GM23248 (cell line): ENCODE measurements around the gene PRMT2. TPM values are rescaled to one million over a fixed set of nuclear protein-coding genes. Genes with fewer than 3 reads are reported as not detected.

Experiments used
- DNase-seq: peaks from one replicate; pipeline ENCODE4 v3.0.0-alpha.2; 2015
- H2AFZ ChIP-seq: fragments of 200-600 bp; sonication (generic); 2 replicates; pipeline ENCODE4 v1.6.1; 2016; ENCODE audit warnings: antibody characterized with exemption
- H3F3A ChIP-seq: fragments of 200-600 bp; sonication (generic); 2 replicates; pipeline ENCODE4 v1.6.1; 2016; ENCODE audit warnings: mild to moderate bottlenecking, antibody characterized with exemption, mixed run types; ENCODE audit not compliant: insufficient read depth
- H3K27ac ChIP-seq: fragments of 200-600 bp; sonication (generic); 2 replicates; pipeline ENCODE4 v1.5.1; 2016; ENCODE audit warnings: mild to moderate bottlenecking
- H3K27me3 ChIP-seq: fragments of 200-600 bp; sonication (generic); replicated peaks from 2 replicates; pipeline ENCODE4 v1.6.1; 2016; ENCODE audit warnings: mild to moderate bottlenecking; ENCODE audit not compliant: insufficient read depth
- H3K36me3 ChIP-seq: fragments of 200-600 bp; sonication (generic); 2 replicates; pipeline ENCODE4 v1.6.1; 2016; ENCODE audit warnings: low read depth, mild to moderate bottlenecking
- H3K4me1 ChIP-seq: fragments of 200-600 bp; sonication (generic); 2 replicates; pipeline ENCODE4 v1.6.1; 2016; ENCODE audit warnings: mild to moderate bottlenecking; ENCODE audit not compliant: insufficient read depth
- H3K4me2 ChIP-seq: fragments of 200-600 bp; sonication (generic); one replicate; pipeline ENCODE4 v1.6.1; 2016; ENCODE audit warnings: mild to moderate bottlenecking; ENCODE audit not compliant: unreplicated experiment
- H3K4me3 ChIP-seq: fragments of 200-600 bp; sonication (generic); 2 replicates; pipeline ENCODE4 v1.5.1; 2016; ENCODE audit warnings: mild to moderate bottlenecking
- H3K79me2 ChIP-seq: fragments of 200-600 bp; sonication (generic); 2 replicates; pipeline ENCODE4 v1.6.1; 2016; ENCODE audit warnings: mild to moderate bottlenecking; ENCODE audit not compliant: insufficient read depth
- H3K9ac ChIP-seq: fragments of 200-600 bp; sonication (generic); 2 replicates; pipeline ENCODE4 v1.6.1; 2016; ENCODE audit warnings: mild to moderate bottlenecking
- H3K9me2 ChIP-seq: fragments of 200-600 bp; sonication (generic); 2 replicates; pipeline ENCODE4 v1.6.1; 2016; ENCODE audit warnings: mixed run types, mild to moderate bottlenecking, moderate library complexity; ENCODE audit not compliant: insufficient read depth
- H3K9me3 ChIP-seq: fragments of 200-600 bp; sonication (generic); one replicate; pipeline ENCODE4 v1.6.1; 2017; ENCODE audit warnings: low read depth
- H4K20me1 ChIP-seq: fragments of 200-600 bp; sonication (generic); 2 replicates; pipeline ENCODE4 v1.6.0; 2016; ENCODE audit not compliant: insufficient read depth
- EZH2 ChIP-seq: fragments of 200-600 bp; sonication (generic); IDR thresholded peaks from 2 replicates; pipeline ENCODE4 v1.6.1; 2018; ENCODE audit warnings: antibody characterized with exemption, mild to moderate bottlenecking; ENCODE audit not compliant: insufficient read depth, poor library complexity, severe bottlenecking
- EZH2phosphoT487 ChIP-seq: fragments of 200-600 bp; sonication (generic); IDR thresholded peaks from 2 replicates; pipeline ENCODE4 v1.6.1; 2018; ENCODE audit warnings: antibody characterized with exemption, moderate library complexity, mild to moderate bottlenecking, low read depth; ENCODE audit not compliant: insufficient read depth
- WGBS, 2 experiments: methylation state at CpG; one replicate each; pipeline ENCODE4 v1.1.6; 2015 to 2017; ENCODE audit warnings: low lambda C conversion rate in 2 of 2, low coverage in 1 of 2; ENCODE audit errors: missing lambda C conversion rate in 2 of 2; 5-methylcytosine and 5-hydroxymethylcytosine counted together
- in situ Hi-C: fragments of 300-500 bp; cut with MboI; formaldehyde crosslinking; loops from 2 replicates; pipeline ENCODE4 v1.15.0; 2020
- polyA plus RNA-seq: library from polyadenylated mRNA; unstranded; fragments of >200 nt; fragmentation: Nextera tagmentation; extraction: Ambion mirVana; gene quantifications from 2 replicates; pipeline ENCODE4 v1.2.1, GENCODE V29; 2016
- total RNA-seq: library from RNA; depleted of rRNA; stranded (reverse); fragments of >200 nt; shearing (Covaris generic); gene quantifications from 2 replicates; pipeline ENCODE4 v1.2.3, GENCODE V29; 2014

PRMT2 gene
- total and polyA plus RNA-seq, 2 experiments from 2014 or later = 145 to 171 TPM

DNA sequence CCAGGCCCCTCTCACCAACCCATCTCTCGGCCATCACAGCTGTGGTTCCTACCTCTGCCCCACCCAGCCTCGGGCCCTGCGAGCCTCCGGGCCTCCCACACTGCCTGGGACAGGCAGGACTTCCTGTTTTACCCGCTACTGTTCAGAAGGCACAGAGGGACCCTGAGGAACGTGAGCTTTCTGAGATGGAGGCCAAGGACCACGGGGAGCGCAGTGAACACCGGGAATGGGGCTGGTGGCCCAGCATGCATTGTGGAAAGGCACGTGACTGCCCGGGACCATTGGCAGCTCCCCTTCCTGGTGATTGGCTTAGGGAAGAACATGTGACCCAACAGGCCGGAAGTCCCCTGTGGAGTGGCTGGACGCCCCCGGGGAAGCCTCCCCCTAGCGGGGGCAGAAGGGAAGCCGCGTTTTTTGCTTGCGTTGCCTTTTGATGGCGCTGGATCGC is 37.6 kb upstream of the PRMT2 start:
- Histone ChIP-seq H3K9me2 (no peaks in the 10 kb centered on the region), H3F3A (no peaks in the 10 kb centered on the region), H3K9ac (no peak overlapping the region), H4K20me1 (no peaks in the 10 kb centered on the region), H3K4me2 (no peak overlapping the region), H3K27ac (no peak overlapping the region), H3K36me3 (no peaks in the 10 kb centered on the region), H3K27me3 (no peaks in the 10 kb centered on the region), H3K4me3 (no peak overlapping the region), H3K9me3 (no peaks in the 10 kb centered on the region), H3K4me1 (peaks cover 13% of the 10 kb centered on the region), H3K79me2 (no peaks in the 10 kb centered on the region), H2AFZ (no peak overlapping the region)
- in situ Hi-C loops = no loop called here
- 87 to 91% methylated on average over 20 of the region's 20 CpGs for WGBS, 2 experiments
- TF ChIP-seq EZH2phosphoT487 = no peak
- TF ChIP-seq EZH2 = no peak
- DNase-seq = no peak

GRCh38 chr21:46598581-46599572 is 36.6 kb upstream of the PRMT2 start:
- 0 out of 2 replicates have a peak overlapping the region, but pooled peaks have one; percentile 3 for H3K4me3 ChIP-seq
- H3K9me2 ChIP-seq = no peaks in the 10 kb centered on the region
- H3K79me2 ChIP-seq = no peaks in the 10 kb centered on the region
- no peaks in the 10 kb centered on the region for H3K27me3 ChIP-seq
- peak overlapping the region; percentile 58 for H3K4me2 ChIP-seq
- no peaks in the 10 kb centered on the region for H4K20me1 ChIP-seq
- H3K4me1 ChIP-seq = peaks cover 13% of the 10 kb centered on the region
- H3K27ac ChIP-seq = peak overlapping the region; percentile 13
- TF ChIP-seq EZH2phosphoT487 (no peak), EZH2 (no peak)
- H3K9ac ChIP-seq = peak overlapping the region; percentile 38; the same call in 1 of the 2 replicates
- no peaks in the 10 kb centered on the region for H3K9me3 ChIP-seq
- peak; percentile 92 for DNase-seq
- H3K36me3 ChIP-seq = no peaks in the 10 kb centered on the region
- 66 to 68% methylated on average over 36 to 38 of the region's 38 CpGs for WGBS, 2 experiments
- no peaks in the 10 kb centered on the region for H3F3A ChIP-seq
- H2AFZ ChIP-seq = peak overlapping the region; percentile 10
- in situ Hi-C loops = no loop called here

- DNase-seq = no peak
- Histone ChIP-seq H3K27ac (no peak overlapping the region), H3K79me2 (no peaks in the 10 kb centered on the region), H3K4me2 (no peak overlapping the region), H3K27me3 (no peaks in the 10 kb centered on the region), H3K9me2 (no peaks in the 10 kb centered on the region), H2AFZ (no peak overlapping the region), H4K20me1 (no peaks in the 10 kb centered on the region), H3K36me3 (no peaks in the 10 kb centered on the region), H3K9ac (no peak overlapping the region), H3K4me3 (no peak overlapping the region), H3F3A (no peaks in the 10 kb centered on the region), H3K4me1 (peaks cover 13% of the 10 kb centered on the region), H3K9me3 (no peaks in the 10 kb centered on the region)
- WGBS, 2 experiments = 84 to 87% methylated on average over 5 of the region's 5 CpGs
- no peak for TF ChIP-seq EZH2phosphoT487
- TF ChIP-seq EZH2 = no peak
- in situ Hi-C loops = no loop called here
Observed at GRCh38 chr21:46600305-46600704, 35.2 kb upstream of the PRMT2 start.

DNA sequence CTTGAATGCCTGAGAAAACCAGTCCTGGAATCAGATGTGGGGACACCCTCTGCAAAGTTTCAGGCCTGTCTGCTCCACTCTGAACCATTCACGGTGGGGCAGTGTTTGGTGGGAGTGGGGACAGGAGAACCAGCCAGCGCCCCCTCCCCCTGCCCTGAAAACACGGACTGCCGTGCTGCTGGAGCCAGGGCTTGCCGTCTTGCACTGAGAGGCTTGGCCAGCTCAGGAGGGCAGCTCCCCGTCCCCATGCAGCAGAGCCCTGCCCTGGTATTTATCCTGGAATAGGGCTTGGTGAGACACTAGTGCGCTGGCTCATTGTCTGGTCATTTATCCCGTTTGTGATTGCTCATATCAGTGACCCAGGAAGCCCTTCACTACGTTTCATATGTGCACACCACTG is 34.5 kb upstream of the PRMT2 start:
- WGBS, 2 experiments = 58 to 74% methylated on average over 9 of the region's 9 CpGs
- Histone ChIP-seq H3K4me3 (no peak overlapping the region), H3K79me2 (no peaks in the 10 kb centered on the region), H2AFZ (no peak overlapping the region), H3K9ac (no peak overlapping the region), H3K27me3 (no peaks in the 10 kb centered on the region), H3K36me3 (no peaks in the 10 kb centered on the region), H3F3A (no peaks in the 10 kb centered on the region), H4K20me1 (no peaks in the 10 kb centered on the region), H3K4me2 (no peak overlapping the region), H3K4me1 (peaks cover 13% of the 10 kb centered on the region), H3K27ac (no peak overlapping the region), H3K9me3 (no peaks in the 10 kb centered on the region), H3K9me2 (no peaks in the 10 kb centered on the region)
- TF ChIP-seq EZH2phosphoT487 (no peak), EZH2 (no peak)
- DNase-seq = no peak
- in situ Hi-C loops = no loop called here
